ENCODE results near the gene DNAAF8. TPM values are rescaled to one million over a fixed set of nuclear protein-coding genes. Genes with fewer than 3 reads are reported as not detected.
A peak's percentile ranks its signal among the peaks of the same experiment; 100 is the strongest.
"Not testable (repeated sequence)": the region's sequence is repeated elsewhere in the genome, so short reads cannot be mapped to it uniquely, and the experiment has no call there.

The DNAAF8 gene
- total and polyA plus RNA-seq, 4 donors, result 4.3 to 11.3 (median 5.0) TPM

DNA sequence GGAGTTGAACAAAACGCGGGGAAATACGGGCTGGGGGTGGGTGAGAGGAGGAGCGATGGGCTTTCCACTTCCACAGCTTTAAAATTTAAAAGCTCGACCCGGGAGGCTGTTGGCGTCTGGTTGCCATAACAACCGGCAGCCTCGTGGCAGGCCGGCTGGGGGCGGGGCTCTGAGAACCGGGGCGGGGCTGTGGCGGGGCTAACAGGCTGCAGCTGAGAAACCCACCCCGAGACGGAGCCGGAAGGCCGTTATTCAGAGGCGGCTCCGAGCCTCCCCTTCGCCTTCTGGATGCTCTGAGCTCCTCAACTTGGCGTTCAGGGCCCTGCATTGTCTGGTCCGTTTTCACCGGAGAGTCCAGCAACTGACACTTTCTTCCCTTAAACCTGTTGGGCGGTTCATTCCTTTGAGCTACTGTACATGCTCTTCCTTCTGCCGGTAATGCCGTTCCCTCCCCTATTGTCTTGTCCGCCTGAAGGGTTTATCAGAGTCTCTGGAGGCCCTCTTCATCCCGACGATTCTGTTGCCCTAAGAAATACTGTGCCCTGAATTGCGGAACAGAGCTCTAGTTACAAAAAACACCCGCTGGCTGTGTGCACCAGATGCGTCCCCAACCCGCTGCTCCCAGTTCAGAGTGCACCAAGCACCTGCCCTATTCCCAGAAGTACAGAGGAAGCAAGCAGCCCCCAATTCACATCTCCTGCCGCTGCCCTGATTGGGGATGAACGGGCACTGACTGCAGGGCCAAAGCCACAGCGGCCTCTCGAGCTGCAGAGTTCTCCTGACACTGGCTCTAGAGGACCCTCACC lies 596 bp downstream of the DNAAF8 start:
- no peaks in the 10 kb centered on the region for H3K27me3 ChIP-seq (ENCODE audit: control insufficient read depth in 3 of 3, insufficient read depth in 3 of 3, low read length in 2 of 3)
- ATAC-seq (ENCODE audit: insufficient read depth, low FRiP score), result peak; percentile 84
- peak overlapping the region; percentile 58 to 90 for H3K27ac ChIP-seq (ENCODE audit: low read depth in 1 of 2, low read length in 1 of 2)
- peak overlapping the region; percentile 8 to 75 for H3K9ac ChIP-seq (ENCODE audit: insufficient read depth in 1 of 2, low read length in 2 of 2)
- peaks cover 0 to 6% (median 2%) of the 10 kb centered on the region in 5 donors for H3K4me1 ChIP-seq (ENCODE audit: control insufficient read depth in 5 of 5, insufficient read depth in 5 of 5, low read length in 5 of 5)
- peak; percentile 92 to 93 (median 92) for DNase-seq
- WGBS, 2 donors, result 6 to 7% methylated on average over 38 of the region's 38 CpGs
- H3K4me3 ChIP-seq, result peak overlapping the region; percentile 92
- H3K36me3 ChIP-seq (ENCODE audit: control insufficient read depth in 4 of 4, insufficient read depth in 4 of 4, low read length in 4 of 4), result peaks cover 0 to 5% (median 4%) of the 10 kb centered on the region in 4 donors
- no peaks in the 10 kb centered on the region for H3K9me3 ChIP-seq (ENCODE audit: control insufficient read depth in 4 of 4, insufficient read depth in 3 of 4, low read length in 3 of 4)
- TF ChIP-seq, protein P1, sequence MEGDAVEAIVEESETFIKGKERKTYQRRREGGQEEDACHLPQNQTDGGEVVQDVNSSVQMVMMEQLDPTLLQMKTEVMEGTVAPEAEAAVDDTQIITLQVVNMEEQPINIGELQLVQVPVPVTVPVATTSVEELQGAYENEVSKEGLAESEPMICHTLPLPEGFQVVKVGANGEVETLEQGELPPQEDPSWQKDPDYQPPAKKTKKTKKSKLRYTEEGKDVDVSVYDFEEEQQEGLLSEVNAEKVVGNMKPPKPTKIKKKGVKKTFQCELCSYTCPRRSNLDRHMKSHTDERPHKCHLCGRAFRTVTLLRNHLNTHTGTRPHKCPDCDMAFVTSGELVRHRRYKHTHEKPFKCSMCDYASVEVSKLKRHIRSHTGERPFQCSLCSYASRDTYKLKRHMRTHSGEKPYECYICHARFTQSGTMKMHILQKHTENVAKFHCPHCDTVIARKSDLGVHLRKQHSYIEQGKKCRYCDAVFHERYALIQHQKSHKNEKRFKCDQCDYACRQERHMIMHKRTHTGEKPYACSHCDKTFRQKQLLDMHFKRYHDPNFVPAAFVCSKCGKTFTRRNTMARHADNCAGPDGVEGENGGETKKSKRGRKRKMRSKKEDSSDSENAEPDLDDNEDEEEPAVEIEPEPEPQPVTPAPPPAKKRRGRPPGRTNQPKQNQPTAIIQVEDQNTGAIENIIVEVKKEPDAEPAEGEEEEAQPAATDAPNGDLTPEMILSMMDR (IDR thresholded peaks at IDR 0.05; ENCODE audit: control extremely low read depth, extremely low read depth), result no peak

DNA sequence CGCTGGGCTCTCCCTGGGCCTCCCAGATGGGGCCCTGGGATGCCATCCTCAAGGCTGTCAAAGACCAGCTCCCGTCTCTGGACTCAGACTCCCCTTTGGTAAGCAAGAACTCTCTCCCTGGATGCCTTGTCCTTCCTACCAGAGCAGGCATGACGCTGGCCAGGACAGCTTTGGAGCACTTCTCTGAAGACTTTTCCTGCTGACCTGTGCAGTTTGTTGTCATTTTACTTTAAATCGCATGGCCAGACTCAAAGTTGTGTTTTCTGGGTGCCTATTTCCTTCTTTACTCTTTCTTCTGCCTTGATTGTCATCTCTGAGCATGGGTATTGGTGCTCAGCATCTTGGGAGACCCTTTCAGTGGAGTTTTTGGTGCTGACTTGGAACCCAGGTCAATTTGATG lies 2.2 kb downstream of the DNAAF8 start:
- Histone ChIP-seq H3K9ac (ENCODE audit: insufficient read depth in 1 of 2, low read length in 2 of 2) (no peak overlapping the region), H3K4me3 (no peak overlapping the region), H3K27me3 (ENCODE audit: control insufficient read depth in 3 of 3, insufficient read depth in 3 of 3, low read length in 2 of 3) (no peaks in the 10 kb centered on the region), H3K36me3 (ENCODE audit: control insufficient read depth in 4 of 4, insufficient read depth in 4 of 4, low read length in 4 of 4) (peaks cover 0 to 4% (median 0%) of the 10 kb centered on the region in 4 donors), H3K27ac (ENCODE audit: low read depth in 1 of 2, low read length in 1 of 2) (no peak overlapping the region), H3K4me1 (ENCODE audit: control insufficient read depth in 5 of 5, insufficient read depth in 5 of 5, low read length in 5 of 5) (peaks cover 0 to 6% (median 2%) of the 10 kb centered on the region in 5 donors), H3K9me3 (ENCODE audit: control insufficient read depth in 4 of 4, insufficient read depth in 3 of 4, low read length in 3 of 4) (no peaks in the 10 kb centered on the region)
- no peak for DNase-seq
- TF ChIP-seq, protein P1 (IDR thresholded peaks at IDR 0.05; ENCODE audit: control extremely low read depth, extremely low read depth), result no peak
- 88 to 95% methylated on average over 4 of the region's 4 CpGs for WGBS, 2 donors
- ATAC-seq (ENCODE audit: insufficient read depth, low FRiP score), result no peak

DNA sequence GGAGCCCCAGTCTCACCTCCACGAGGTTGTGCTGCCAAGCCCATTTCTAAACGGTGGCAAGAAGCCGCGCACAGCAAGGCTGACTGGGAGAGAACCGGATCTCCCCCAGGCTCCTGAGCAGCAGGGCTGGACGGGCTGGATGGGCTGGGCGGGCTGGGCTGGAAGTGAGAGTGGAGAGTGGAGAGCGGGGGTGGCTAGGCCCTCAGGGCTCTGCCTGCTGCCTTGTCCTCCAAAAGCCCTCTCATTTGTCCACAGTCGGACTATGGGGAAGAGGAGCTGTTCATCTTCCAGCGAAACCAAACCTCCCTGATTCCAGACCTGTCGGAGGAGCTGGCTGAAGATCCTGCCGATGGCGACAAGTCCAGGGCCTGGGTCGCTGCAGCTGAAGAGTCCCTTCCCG lies 3.2 kb downstream of the DNAAF8 start:
- TF ChIP-seq, protein P1 (IDR thresholded peaks at IDR 0.05; ENCODE audit: control extremely low read depth, extremely low read depth), result no peak
- DNase-seq, result no peak

DNA sequence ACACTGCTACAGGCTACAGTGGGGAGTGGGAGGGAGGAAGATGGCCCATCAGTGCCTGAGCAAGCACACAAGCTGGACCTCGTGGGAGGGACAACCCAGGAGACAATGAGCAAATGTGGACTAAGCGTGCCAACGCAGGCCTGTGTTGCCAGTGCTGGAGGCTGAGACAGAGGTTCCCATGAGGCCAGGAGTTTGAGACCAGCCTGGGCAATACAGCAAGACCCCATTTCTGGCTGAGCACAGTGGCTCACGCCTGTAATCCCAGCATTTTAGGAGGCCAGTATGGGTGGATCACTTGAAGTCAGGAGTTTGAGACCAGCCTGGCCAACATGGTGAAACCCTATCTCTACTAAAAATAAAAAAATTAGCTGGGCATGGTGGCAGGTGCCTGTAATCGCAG lies 4.0 kb downstream of the DNAAF8 start:
- H3K9me3 ChIP-seq (ENCODE audit: control insufficient read depth in 4 of 4, insufficient read depth in 3 of 4, low read length in 3 of 4); H3K27ac ChIP-seq (ENCODE audit: low read depth in 1 of 2, low read length in 1 of 2); DNase-seq; H3K36me3 ChIP-seq (ENCODE audit: control insufficient read depth in 4 of 4, insufficient read depth in 4 of 4, low read length in 4 of 4); H3K27me3 ChIP-seq (ENCODE audit: control insufficient read depth in 3 of 3, insufficient read depth in 3 of 3, low read length in 2 of 3); H3K4me1 ChIP-seq (ENCODE audit: control insufficient read depth in 5 of 5, insufficient read depth in 5 of 5, low read length in 5 of 5); ATAC-seq (ENCODE audit: insufficient read depth, low FRiP score); H3K4me3 ChIP-seq; H3K9ac ChIP-seq (ENCODE audit: insufficient read depth in 1 of 2, low read length in 2 of 2): not testable (repeated sequence)
- 83 to 89% methylated on average over 5 of the region's 5 CpGs for WGBS, 2 donors

More for the DNA sequence above, 3.2 kb downstream of the DNAAF8 start:
- Histone ChIP-seq H3K4me1 (ENCODE audit: control insufficient read depth in 5 of 5, insufficient read depth in 5 of 5, low read length in 5 of 5) (peaks cover 0 to 6% (median 2%) of the 10 kb centered on the region in 5 donors), H3K27ac (ENCODE audit: low read depth in 1 of 2, low read length in 1 of 2) (no peak overlapping the region), H3K9me3 (ENCODE audit: control insufficient read depth in 4 of 4, insufficient read depth in 3 of 4, low read length in 3 of 4) (no peaks in the 10 kb centered on the region), H3K9ac (ENCODE audit: insufficient read depth in 1 of 2, low read length in 2 of 2) (no peak overlapping the region), H3K36me3 (ENCODE audit: control insufficient read depth in 4 of 4, insufficient read depth in 4 of 4, low read length in 4 of 4) (peaks cover 0 to 4% (median 0%) of the 10 kb centered on the region in 4 donors), H3K4me3 (no peak overlapping the region), H3K27me3 (ENCODE audit: control insufficient read depth in 3 of 3, insufficient read depth in 3 of 3, low read length in 2 of 3) (no peaks in the 10 kb centered on the region)
- ATAC-seq (ENCODE audit: insufficient read depth, low FRiP score), result no peak
- WGBS, 2 donors, result 70 to 84% methylated on average over 15 of the region's 15 CpGs

Data from lung (tissue), 12 donors.